Lung (tissue), 12 donors: ENCODE measurements around the gene KCTD11. TPM values are rescaled to one million over a fixed set of nuclear protein-coding genes. Genes with fewer than 3 reads are reported as not detected.

ENCODE experiments used
- ATAC-seq: fragments of 200-7000 bp; cut with Tn5 transposase; one replicate; pipeline ENCODE4 v1.9.1; 2020; ENCODE audit warnings: moderate number of reproducible peaks; ENCODE audit not compliant: insufficient read depth, low FRiP score
- DNase-seq, 3 donors: peaks; one replicate each; pipeline ENCODE4 v3.0.0-alpha.2; 2013 to 2017
- H3K27ac ChIP-seq, 2 donors: one replicate each; pipeline ENCODE4 v1.5.1; 2013; ENCODE audit warnings: mild to moderate bottlenecking in 2 of 2, moderate library complexity in 2 of 2, control low read depth in 1 of 2, inconsistent platforms in 1 of 2, low read depth in 1 of 2, low read length in 1 of 2
- H3K27me3 ChIP-seq, 3 donors: one replicate each; pipeline ENCODE4 v1.5.1; 2013; ENCODE audit warnings: low read length in 2 of 3; ENCODE audit not compliant: control insufficient read depth in 3 of 3, insufficient read depth in 3 of 3
- H3K36me3 ChIP-seq, 4 donors: one replicate each; pipeline ENCODE4 v1.5.1; 2013; ENCODE audit warnings: low read length in 4 of 4, mild to moderate bottlenecking in 1 of 4, moderate library complexity in 1 of 4; ENCODE audit not compliant: control insufficient read depth in 4 of 4, insufficient read depth in 4 of 4
- H3K4me1 ChIP-seq, 5 donors: one replicate each; pipeline ENCODE4 v1.5.1; 2013; ENCODE audit warnings: low read length in 5 of 5, mild to moderate bottlenecking in 2 of 5, moderate library complexity in 1 of 5; ENCODE audit not compliant: control insufficient read depth in 5 of 5, insufficient read depth in 5 of 5
- H3K4me3 ChIP-seq: one replicate; pipeline ENCODE4 v1.5.1; 2013; ENCODE audit warnings: mild to moderate bottlenecking, control low read depth, moderate library complexity
- H3K9ac ChIP-seq, 2 donors: one replicate each; pipeline ENCODE4 v1.5.1; 2013; ENCODE audit warnings: low read length in 2 of 2, control low read depth in 1 of 2; ENCODE audit not compliant: insufficient read depth in 1 of 2
- H3K9me3 ChIP-seq, 4 donors: one replicate each; pipeline ENCODE4 v1.5.1; 2013; ENCODE audit warnings: low read length in 3 of 4, mild to moderate bottlenecking in 1 of 4, moderate library complexity in 1 of 4; ENCODE audit not compliant: control insufficient read depth in 4 of 4, insufficient read depth in 3 of 4
- WGBS, 2 donors: extraction: QIAGEN DNeasy Blood & Tissue Kit; methylation state at CpG; one replicate each; pipeline ENCODE4 v1.1.7; 2013; 5-methylcytosine and 5-hydroxymethylcytosine counted together
- polyA plus RNA-seq, 2 donors: library from polyadenylated mRNA; stranded (reverse); fragments of 200-250 nt; gene quantifications; one replicate each; pipeline ENCODE4 v1.2.1, GENCODE V29; 2013
- total RNA-seq, 2 donors: library from RNA; depleted of rRNA in 1 of 2; stranded (reverse); fragments of >200 nt in 1 of 2; gene quantifications; one replicate each; pipeline ENCODE4 v1.2.1, GENCODE V29; 2014 to 2021
- TF ChIP-seq, protein P1 (sequence below): IDR thresholded peaks from 2 replicates; pipeline ENCODE4 v1.5.1; 2012; ENCODE audit warnings: mild to moderate bottlenecking; ENCODE audit errors: control extremely low read depth, extremely low read depth
- donor health status: control.
- donor health status: control.
- donor health status: Bipolar disorder and iron deficiency.
- donor health status: healthy.
- donor health status: DM: yes; HTN: yes; CAD: no.

Gene KCTD11
- total and polyA plus RNA-seq, 4 donors = 5.9 to 14.9 (median 12.6) TPM

DNA sequence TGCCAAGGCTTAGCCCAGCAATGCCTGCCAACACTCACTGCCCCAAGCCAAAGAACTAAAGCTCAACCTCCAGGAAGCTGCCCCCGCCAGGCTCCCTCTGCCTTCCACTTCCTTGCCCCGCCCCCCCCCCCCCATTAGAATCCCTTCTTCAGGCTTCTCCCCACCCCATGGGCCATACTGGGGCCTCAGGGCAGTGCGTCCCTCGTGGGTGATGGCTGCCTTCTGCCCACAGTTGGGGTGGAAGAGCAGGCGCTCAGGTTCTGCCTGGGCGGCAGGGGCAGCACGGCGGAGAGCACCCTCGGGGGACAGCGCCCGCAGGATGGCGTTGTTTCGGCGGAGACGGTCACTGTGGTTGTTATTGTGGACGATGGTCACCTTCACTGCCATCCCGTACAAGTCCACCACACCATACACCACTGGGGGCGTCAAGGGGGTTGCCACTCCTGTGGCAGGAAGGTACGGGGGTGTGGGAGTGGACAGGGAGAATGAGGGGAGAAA lies 26.9 kb upstream of the KCTD11 start:
- H3K36me3 ChIP-seq = peaks cover 12 to 54% (median 27%) of the 10 kb centered on the region in 4 donors
- TF ChIP-seq, protein P1, sequence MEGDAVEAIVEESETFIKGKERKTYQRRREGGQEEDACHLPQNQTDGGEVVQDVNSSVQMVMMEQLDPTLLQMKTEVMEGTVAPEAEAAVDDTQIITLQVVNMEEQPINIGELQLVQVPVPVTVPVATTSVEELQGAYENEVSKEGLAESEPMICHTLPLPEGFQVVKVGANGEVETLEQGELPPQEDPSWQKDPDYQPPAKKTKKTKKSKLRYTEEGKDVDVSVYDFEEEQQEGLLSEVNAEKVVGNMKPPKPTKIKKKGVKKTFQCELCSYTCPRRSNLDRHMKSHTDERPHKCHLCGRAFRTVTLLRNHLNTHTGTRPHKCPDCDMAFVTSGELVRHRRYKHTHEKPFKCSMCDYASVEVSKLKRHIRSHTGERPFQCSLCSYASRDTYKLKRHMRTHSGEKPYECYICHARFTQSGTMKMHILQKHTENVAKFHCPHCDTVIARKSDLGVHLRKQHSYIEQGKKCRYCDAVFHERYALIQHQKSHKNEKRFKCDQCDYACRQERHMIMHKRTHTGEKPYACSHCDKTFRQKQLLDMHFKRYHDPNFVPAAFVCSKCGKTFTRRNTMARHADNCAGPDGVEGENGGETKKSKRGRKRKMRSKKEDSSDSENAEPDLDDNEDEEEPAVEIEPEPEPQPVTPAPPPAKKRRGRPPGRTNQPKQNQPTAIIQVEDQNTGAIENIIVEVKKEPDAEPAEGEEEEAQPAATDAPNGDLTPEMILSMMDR = no peak
- DNase-seq (no peak), ATAC-seq (no peak)
- no peak overlapping the region for H3K27ac ChIP-seq
- 93 to 95% methylated on average over 16 to 19 of the region's 19 CpGs for WGBS, 2 donors
- H3K9me3 ChIP-seq = no peaks in the 10 kb centered on the region
- no peak overlapping the region for H3K9ac ChIP-seq
- no peaks in the 10 kb centered on the region for H3K27me3 ChIP-seq
- no peak overlapping the region for H3K4me3 ChIP-seq
- peaks cover 0 to 13% (median 2%) of the 10 kb centered on the region in 5 donors for H3K4me1 ChIP-seq

DNA sequence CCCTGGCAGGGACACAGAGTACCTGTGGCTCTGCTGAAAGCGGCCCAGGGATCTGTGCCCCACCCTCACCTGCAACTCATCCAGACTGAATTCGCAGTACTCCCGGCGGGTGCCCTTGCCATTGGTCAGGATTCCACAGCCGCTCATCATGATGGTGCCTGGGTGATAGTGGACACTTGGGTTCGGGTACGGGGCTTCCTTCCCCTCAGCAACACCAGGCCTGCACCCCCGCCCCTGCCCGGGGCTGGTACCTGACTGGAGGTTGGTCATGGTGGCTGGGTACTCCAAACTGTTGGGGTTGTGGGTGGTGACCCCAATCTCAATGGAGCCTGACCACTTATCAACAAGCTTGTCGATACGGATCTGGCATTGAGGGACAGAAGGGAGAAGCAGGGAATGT lies 25.8 kb upstream of the KCTD11 start:
- Histone ChIP-seq H3K36me3 (peaks cover 7 to 44% (median 24%) of the 10 kb centered on the region in 4 donors), H3K27ac (no peak overlapping the region), H3K9me3 (no peaks in the 10 kb centered on the region), H3K4me1 (peaks cover 0 to 18% (median 3%) of the 10 kb centered on the region in 5 donors), H3K9ac (no peak overlapping the region), H3K27me3 (no peaks in the 10 kb centered on the region), H3K4me3 (no peak overlapping the region)
- WGBS, 2 donors = 93 to 94% methylated on average over 11 of the region's 11 CpGs
- no peak for DNase-seq
- no peak for ATAC-seq
- TF ChIP-seq, protein P1 = no peak

DNA sequence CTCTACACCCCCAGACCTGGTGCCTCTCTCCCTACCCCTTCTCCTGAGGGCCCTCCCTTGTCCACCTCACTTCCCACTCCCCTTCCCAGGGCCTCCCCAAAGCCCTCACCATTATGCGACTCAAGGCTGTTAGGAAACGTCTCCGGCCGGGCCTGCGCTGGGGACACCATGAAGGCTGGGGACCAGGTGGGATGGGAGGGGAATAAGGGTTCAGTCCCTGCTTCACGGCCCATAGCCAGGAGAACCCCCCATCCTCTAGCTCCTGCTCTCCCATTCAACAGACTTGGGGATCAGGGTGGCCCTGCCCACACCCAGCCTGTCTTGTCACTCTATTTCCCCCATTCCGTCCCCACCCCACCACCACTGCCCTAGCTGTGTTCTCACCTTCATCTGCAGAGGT lies 24.9 kb upstream of the KCTD11 start:
- Histone ChIP-seq H3K36me3 (peaks cover 7 to 35% (median 17%) of the 10 kb centered on the region in 4 donors), H3K4me1 (peaks cover 0 to 18% (median 3%) of the 10 kb centered on the region in 5 donors), H3K9ac (no peak overlapping the region)

More for the DNA sequence above, 24.9 kb upstream of the KCTD11 start:
- H3K4me3 ChIP-seq = no peak overlapping the region
- TF ChIP-seq, protein P1 = no peak
- no peaks in the 10 kb centered on the region for H3K27me3 ChIP-seq
- no peak for DNase-seq
- no peak overlapping the region for H3K27ac ChIP-seq
- H3K9me3 ChIP-seq = no peaks in the 10 kb centered on the region
- ATAC-seq = no peak
- WGBS, 2 donors = 90 to 91% methylated on average over 7 of the region's 7 CpGs
